HT-29 (cell line): ENCODE results near the gene OBSCN. TPM values are rescaled to one million over a fixed set of nuclear protein-coding genes. Genes with fewer than 3 reads are reported as not detected.
"Not testable (repeated sequence)": the region's sequence is repeated elsewhere in the genome, so short reads cannot be mapped to it uniquely, and the experiment has no call there.

Experiments used
- DNase-seq: peaks from one replicate; pipeline ENCODE4 v3.0.0-alpha.2; 2015; ENCODE audit warnings: low spot score
- total RNA-seq: library from RNA; depleted of rRNA; stranded (reverse); fragments of >200 nt; shearing (Covaris generic); gene quantifications from 2 replicates; pipeline ENCODE4 v1.2.3, GENCODE V29; 2014

The OBSCN gene
- total RNA-seq, 1 experiment from 2014 or later: 16.7 TPM

DNA sequence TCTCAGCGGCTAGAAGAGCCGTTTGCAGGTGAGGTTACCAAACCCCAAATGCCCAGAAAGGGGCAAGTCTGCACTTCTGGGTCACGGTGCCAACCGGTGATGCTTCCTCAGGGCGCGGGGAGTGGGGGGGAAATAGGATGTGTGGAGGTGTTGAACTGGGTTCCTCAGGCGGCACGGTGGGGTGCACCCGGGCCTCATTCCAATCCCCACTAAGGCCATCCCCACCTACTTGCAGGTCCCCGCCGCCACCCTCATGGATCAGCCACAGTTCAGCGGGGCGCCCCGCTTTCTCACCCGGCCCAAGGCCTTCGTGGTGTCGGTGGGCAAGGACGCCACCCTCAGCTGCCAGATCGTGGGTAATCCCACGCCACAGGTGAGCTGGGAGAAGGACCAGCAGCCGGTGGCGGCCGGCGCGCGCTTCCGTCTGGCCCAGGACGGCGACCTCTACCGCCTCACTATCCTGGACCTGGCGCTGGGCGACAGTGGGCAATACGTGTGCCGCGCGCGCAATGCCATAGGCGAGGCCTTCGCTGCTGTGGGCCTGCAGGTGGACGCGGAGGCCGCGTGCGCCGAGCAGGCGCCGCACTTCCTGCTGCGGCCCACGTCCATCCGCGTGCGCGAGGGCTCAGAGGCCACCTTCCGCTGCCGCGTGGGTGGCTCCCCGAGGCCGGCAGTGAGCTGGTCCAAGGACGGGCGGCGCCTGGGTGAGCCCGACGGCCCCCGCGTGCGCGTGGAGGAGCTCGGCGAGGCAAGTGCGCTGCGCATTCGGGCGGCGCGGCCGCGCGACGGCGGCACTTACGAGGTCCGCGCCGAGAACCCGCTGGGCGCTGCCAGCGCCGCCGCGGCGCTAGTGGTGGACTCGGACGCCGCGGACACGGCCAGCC, 3.9 kb downstream of the OBSCN start:
- DNase-seq: no peak

- DNase-seq: no peak
Observed at GRCh38 chr1:228212415-228212965, 4.6 kb downstream of the OBSCN start.

GRCh38 chr1:228212966-228213844, 5.4 kb downstream of the OBSCN start:
- peak; percentile 74 for DNase-seq

DNA sequence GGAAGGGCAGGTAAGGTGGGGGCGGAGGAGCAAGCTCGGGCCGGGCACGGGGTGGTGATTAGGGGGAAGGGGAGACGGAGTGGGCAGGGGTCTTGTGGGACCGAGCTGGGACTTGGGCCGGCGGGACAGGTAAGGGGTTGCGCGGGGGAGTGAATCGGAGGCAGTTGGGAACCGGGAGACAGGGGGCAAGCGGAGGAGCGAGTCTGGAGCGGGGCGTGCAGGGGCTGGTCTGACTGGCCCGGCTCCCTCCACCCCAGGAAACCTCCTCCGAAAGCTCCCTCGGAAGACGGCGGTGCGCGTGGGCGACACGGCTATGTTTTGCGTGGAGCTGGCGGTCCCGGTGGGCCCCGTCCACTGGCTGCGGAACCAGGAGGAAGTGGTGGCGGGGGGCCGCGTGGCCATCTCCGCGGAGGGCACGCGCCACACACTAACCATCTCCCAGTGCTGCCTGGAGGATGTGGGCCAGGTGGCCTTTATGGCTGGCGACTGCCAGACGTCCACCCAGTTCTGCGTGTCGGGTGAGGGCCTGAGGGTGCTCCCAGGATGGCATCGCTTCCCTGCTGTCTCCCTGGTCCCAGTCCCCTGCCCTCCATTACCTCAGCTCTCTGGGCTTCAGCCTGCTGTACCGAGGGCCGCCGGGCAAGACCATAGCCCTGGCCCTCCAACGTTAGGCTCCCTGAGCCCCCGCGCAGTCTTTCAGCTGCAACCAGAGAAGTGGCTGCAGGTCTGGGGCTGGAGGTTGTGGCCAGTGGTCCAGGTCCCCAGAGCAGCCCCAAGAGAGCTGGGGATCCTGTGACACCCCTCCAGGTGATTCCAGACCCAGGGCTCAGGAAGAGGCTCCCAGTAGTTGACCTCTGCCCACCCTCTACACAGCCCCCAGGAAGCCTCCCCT, 6.3 kb downstream of the OBSCN start:
- DNase-seq: no peak

DNA sequence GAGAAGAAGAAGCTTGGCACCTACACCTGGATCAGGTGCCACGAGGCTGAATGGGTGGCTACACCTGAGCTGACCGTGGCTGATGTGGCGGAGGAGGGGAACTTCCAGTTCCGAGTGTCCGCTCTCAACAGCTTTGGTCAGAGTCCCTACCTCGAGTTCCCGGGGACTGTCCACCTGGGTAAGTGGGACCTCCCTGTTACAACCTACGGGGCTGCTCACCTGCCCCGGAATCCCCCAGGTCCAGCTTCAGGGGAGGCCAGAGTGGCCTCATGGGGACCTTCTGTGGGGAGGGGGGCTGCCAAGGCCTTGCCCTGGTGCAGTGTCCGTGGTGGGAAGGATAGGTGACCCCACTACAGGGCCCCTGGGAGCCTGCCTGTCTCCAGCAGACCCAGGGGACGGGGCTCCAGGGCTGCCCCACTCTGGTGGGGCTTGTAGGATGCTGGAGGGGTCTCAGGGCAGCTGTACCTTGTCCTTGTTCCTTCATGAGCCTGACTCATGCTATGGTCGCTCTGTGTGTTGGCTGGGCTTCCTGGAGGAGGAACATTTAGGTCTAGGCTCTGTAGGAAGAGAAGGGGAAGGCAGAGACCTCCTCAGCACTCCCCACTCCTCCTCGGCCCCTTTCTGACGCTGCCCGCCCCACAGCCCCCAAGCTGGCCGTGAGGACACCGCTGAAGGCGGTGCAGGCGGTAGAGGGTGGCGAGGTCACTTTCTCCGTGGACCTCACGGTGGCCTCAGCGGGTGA, 7.2 kb downstream of the OBSCN start:
- DNase-seq: no peak

GRCh38 chr1:228215663-228216116, 7.8 kb downstream of the OBSCN start:
- DNase-seq: no peak

- DNase-seq: no peak
Observed at GRCh38 chr1:228216371-228217320, 8.8 kb downstream of the OBSCN start.

- no peak for DNase-seq
Observed at GRCh38 chr1:228217551-228218344, 9.9 kb downstream of the OBSCN start.

DNA sequence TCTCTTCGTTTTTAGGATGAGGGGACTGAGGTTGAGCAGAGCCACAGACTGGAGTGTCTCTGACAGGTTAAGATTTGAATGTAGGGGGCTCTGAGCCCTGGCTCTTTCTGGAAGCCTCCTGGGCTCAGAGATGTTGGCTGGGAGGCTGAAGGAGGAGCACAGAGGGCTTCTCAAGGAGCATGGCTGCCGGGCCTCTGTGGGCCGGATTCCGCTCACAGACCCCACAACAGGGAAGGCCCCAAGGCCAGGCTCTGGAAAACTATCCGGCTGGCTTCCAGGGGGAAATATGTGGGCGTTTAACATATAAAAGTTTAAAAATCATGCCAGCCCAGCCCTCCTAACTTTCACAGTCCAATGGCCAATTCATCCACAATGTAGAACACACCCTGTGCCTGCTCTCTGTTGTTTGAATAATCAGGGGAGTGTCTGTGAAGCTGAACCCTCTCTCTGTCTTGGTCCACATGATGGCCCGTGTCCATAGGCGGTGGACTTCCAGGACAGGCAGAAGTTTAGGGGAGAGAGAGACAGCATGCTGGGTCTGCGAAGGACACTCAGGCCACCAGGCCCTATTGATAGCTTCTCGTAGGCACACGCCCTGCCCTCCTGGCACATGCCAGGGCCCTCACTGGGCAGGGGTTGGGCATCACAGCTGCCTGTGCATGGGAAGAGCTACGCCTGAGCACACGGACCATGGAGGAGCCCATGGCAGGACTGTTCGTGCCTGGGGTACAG, 10.8 kb downstream of the OBSCN start:
- DNase-seq: no peak

DNA sequence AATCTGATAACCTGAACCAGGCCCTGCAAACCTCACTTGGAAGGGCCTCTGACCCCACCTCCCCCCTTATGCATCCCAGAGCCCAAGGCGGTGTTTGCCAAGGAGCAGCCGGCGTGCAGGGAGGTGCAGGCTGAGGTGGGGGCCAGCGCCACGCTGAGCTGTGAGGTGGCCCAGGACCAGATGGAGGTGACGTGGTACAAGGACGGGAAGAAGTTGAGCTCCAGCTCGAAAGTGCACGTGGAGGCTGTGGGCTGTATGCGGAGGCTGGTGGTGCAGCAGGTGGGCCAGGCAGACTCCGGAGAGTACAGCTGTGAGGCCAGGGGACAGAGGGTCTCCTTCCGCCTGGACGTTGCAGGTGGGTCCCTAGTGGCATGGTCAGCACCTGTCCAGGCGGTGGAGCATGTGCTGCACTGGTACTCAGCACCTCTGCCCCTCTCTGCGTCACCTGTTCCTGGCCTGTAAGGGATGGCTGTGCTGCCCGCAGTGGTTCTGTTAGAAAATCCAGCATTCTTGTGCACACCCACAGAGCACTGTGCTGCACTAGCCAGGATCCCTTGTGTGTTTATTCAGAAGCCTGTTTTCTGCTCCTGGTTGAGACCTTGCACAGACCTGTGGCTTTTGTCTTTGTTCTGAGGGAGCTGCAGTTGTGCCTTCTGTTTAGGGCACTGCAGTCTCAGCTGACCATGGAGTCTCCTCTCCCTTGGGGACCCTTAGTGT, 11.6 kb downstream of the OBSCN start:
- no peak for DNase-seq

DNA sequence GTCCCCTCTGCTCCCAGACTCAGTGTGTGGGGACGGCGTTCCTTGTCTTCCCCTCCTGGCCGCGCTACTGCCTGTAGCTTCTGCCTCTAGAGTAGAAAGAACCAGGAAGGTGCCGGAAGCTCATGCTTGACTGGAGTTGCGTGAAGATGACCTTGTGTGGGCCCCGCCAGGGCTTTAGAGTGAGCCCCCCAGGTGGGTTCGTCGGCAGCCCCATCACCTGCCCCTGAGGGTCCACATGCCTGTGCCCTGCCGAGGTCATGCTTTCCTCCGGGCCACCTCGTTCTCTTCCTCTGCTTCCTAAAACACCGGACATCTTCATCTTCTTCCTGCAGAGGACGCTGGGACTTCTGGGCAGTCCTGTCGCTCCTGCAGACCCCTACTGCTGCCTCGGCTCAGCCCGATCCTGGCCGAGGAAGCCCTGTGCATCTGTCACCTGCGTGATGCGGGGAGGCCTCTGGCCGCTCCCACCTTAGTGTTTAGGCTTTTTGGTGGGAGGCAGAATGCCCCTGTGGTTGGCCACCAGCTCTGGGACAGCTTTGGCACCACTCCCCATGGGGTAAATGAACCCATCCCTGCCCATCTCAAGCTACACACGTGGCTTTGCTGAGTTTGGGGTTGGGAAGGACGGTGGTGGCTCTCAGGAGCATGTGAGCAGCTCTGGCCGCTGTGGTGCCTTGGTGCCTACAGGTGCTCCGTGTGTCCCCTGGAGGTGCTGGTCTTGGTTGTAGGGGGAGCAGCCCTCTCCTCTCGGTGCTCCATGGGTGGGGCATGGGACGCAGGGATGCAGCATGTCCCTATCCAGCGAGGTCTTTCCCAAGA, 12.3 kb downstream of the OBSCN start:
- DNase-seq: no peak

DNA sequence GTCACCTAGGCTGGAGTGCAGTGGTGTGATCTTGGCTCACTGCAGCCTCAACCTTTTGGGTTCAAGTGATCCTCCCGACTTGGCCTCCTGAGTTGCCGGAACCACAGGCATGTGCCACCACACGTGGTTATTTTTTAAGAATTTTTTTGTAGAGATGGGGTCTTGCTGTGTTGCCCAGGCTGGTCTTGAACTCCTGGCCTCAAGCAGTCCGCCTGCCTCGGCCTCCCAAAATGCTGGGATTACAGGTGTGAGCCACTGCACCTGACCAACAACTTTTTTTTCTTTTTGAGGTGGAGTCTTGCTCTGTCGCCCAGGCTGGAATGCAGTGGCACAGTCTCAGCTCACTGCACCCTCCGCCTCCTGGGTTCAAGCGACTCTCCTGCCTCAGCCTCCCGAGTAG, 13.3 kb downstream of the OBSCN start:
- not testable (repeated sequence) for DNase-seq

DNA sequence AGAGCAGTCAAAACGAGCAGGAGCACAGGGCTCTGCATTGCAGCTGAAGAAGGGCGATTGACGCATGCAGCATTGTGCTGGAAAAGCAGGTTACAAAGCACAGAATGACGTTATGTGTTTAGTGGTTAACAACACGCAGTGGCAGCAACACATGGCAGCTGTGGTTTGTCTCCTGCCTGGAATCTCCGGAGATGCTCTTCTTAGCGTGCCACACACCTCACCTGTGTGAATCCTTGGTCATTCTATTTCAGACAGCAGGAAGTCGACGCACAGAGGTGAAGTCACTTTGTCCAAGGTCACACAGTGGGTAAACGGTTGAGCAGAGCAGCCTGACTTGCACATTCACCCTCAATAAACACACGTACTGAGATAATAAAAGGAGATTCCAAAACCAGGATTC, 14.7 kb downstream of the OBSCN start:
- no peak for DNase-seq

DNA sequence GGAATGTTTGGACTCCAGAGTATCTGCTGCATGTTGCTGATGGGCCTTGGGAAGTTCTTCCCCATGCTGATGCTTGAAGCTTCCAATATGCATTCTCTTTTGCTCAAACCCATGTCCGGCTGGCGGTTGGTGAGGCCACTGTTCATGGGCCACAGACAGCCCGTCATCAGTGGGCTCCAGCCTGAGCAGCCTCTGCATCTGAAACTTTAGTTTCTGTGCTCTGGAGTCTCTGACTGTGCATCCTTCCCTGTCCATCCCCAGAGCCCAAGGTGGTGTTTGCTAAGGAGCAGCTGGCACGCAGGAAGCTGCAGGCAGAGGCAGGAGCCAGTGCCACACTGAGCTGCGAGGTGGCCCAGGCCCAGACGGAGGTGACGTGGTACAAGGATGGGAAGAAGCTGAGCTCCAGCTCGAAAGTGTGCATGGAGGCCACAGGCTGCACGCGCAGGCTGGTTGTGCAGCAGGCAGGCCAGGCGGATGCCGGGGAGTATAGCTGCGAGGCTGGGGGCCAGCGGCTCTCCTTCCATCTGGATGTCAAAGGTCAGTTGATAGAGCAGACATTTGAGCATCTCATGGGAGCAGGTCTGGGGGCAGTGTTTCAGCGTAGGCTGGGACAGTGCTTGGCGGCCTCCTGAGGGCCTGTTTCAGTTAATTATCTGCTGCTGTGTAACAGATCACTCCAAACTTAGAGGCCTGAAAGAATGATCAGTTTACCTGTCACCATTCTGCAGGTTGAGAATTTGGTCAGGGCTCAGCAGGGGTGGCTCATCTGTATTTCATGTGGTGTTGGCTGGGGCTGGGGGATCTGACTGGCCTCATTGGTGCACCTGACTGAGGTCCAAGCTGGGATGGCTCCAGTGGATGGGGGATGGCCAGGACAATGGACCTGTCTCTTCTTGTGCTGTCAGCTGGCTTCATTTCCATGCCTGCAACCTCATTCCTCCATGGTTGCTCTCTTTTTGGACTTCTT, 16.6 kb downstream of the OBSCN start:
- no peak for DNase-seq

DNA sequence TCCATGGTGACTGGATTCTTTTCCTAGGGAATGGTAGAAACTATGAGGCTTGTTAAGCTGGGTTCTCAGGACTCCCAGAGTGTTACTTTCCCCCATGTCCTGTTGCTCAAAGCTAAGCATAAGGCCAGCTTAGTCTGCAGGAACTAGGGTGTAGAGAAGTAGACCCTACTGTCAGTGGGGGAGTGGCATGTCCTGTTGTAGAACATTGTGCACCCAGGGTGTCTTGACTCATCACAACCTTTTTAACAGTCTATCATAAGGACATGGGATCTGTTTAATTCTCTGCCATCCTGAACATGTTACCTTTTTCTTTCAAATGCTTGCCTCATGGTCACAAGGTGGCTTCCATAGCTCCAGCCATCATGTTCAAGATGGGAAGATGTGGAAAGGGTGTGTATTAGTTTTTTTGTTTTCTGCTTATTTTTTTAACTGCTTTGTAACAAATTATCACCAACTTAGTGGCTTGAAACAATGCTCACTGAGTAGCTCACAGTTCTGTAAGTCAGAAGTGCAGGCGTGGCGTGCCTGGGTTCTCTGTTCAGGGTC, 17.4 kb downstream of the OBSCN start:
- no peak for DNase-seq
